Kidney tubule cell (primary cell): ENCODE data around the gene DYNAP.

Experiments used
- DNase-seq: peaks from one replicate; pipeline ENCODE4 v3.0.0-alpha.2; 2018; ENCODE audit warnings: low spot score

Gene DYNAP

GRCh38 chr18:54636217-54636616 is 45.2 kb downstream of the DYNAP start:
- DNase-seq, result no peak

DNA sequence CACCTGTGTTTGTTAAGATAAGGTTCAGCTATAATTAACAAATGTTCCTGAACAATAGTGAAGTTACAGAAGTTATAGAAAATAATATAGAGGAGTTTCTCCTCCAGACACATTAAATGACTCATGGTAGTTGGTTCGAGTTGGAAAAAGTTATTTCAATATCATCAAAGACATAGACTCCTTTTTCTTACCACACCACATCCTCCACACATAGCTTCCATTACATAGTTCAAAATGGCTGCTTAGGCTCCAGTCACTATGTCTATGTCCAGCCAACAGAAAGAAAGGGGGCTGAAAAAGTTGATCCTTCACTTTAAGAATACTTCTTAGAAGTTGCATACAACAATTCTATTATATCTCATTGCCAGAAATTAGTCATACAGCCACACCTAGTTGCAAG is 50.7 kb downstream of the DYNAP start:
- DNase-seq, result no peak

GRCh38 chr18:54647176-54647575 is 56.1 kb downstream of the DYNAP start:
- DNase-seq, result peak; percentile 60
